Neural progenitor cell (in vitro differentiated cells): ENCODE results near the gene CHGA. TPM values are rescaled to one million over a fixed set of nuclear protein-coding genes. Genes with fewer than 3 reads are reported as not detected.

Experiments used
- DNase-seq: peaks from one replicate; pipeline ENCODE4 v3.0.0-alpha.2; 2016; ENCODE audit warnings: low spot score
- H2AFZ ChIP-seq: fragments of 200-600 bp; sonication (generic); replicated peaks from 2 replicates; pipeline ENCODE4 v1.6.1; 2016; ENCODE audit warnings: antibody characterized with exemption
- H3F3A ChIP-seq: fragments of 200-600 bp; sonication (generic); 2 replicates; pipeline ENCODE4 v1.6.1; 2016; ENCODE audit warnings: antibody characterized with exemption, low read depth
- H3K27ac ChIP-seq: fragments of 200-600 bp; sonication (generic); 2 replicates; pipeline ENCODE4 v1.5.1; 2016; ENCODE audit warnings: mild to moderate bottlenecking
- H3K27me3 ChIP-seq: fragments of 200-600 bp; sonication (generic); 2 replicates; pipeline ENCODE4 v1.6.1; 2016; ENCODE audit warnings: mild to moderate bottlenecking, moderate library complexity
- H3K36me3 ChIP-seq: fragments of 200-600 bp; sonication (generic); 2 replicates; pipeline ENCODE4 v1.5.1; 2016
- H3K4me1 ChIP-seq: fragments of 200-600 bp; sonication (generic); 2 replicates; pipeline ENCODE4 v1.6.1; 2016; ENCODE audit warnings: mixed run types
- H3K4me2 ChIP-seq: fragments of 200-600 bp; sonication (generic); 2 replicates; pipeline ENCODE4 v1.6.1; 2016
- H3K4me3 ChIP-seq: fragments of 200-600 bp; sonication (generic); 2 replicates; pipeline ENCODE4 v1.5.1; 2016
- H3K79me2 ChIP-seq: fragments of 200-600 bp; sonication (generic); 2 replicates; pipeline ENCODE4 v1.6.1; 2016; ENCODE audit warnings: low read depth
- H3K9ac ChIP-seq: fragments of 200-600 bp; sonication (generic); 2 replicates; pipeline ENCODE4 v1.6.1; 2016
- H3K9me3 ChIP-seq: fragments of 200-600 bp; sonication (generic); 2 replicates; pipeline ENCODE4 v1.5.1; 2016; ENCODE audit warnings: low read depth
- H4K20me1 ChIP-seq: fragments of 200-600 bp; sonication (generic); 2 replicates; pipeline ENCODE4 v1.6.1; 2016; ENCODE audit warnings: low read depth
- H3K27ac Mint-ChIP-seq: 3 replicates; pipeline ENCODE4 v1.8.0; 2021; ENCODE audit warnings: mixed read lengths
- H3K27me3 Mint-ChIP-seq: 2 replicates; pipeline ENCODE4 v1.8.0; 2022; ENCODE audit warnings: low read depth, mild to moderate bottlenecking, inconsistent platforms, moderate library complexity, mixed read lengths; ENCODE audit not compliant: insufficient read depth
- H3K36me3 Mint-ChIP-seq: 3 replicates; pipeline ENCODE4 v1.8.0; 2021; ENCODE audit warnings: mixed read lengths
- H3K4me1 Mint-ChIP-seq: 3 replicates; pipeline ENCODE4 v1.8.0; 2021; ENCODE audit warnings: mixed read lengths
- H3K4me3 Mint-ChIP-seq: 3 replicates; pipeline ENCODE4 v1.8.0; 2021; ENCODE audit warnings: mild to moderate bottlenecking, moderate library complexity, mixed read lengths
- H3K9me3 Mint-ChIP-seq: 3 replicates; pipeline ENCODE4 v1.8.0; 2020; ENCODE audit warnings: mixed read lengths
- EZH2 ChIP-seq: fragments of 200-600 bp; sonication (generic); IDR thresholded peaks from 2 replicates; pipeline ENCODE4 v1.6.1; 2017; ENCODE audit warnings: antibody characterized with exemption, mild to moderate bottlenecking, moderate library complexity
- EZH2phosphoT487 ChIP-seq: fragments of 200-600 bp; sonication (generic); IDR thresholded peaks from 2 replicates; pipeline ENCODE4 v1.6.1; 2017; ENCODE audit warnings: antibody characterized with exemption
- total RNA-seq: library from RNA; depleted of rRNA; stranded (reverse); fragments of >200 nt; gene quantifications from 2 replicates; pipeline ENCODE4 v1.2.3, GENCODE V29; 2015; ENCODE audit warnings: low replicate concordance
- TF ChIP-seq, protein P1 (sequence below): fragments of 200-600 bp; sonication (generic); IDR thresholded peaks from 2 replicates; pipeline ENCODE4 v1.5.1; 2017; ENCODE audit warnings: antibody characterized with exemption, mild to moderate bottlenecking

CHGA gene
- total RNA-seq, 1 donor from 2014 or later: not detected

DNA sequence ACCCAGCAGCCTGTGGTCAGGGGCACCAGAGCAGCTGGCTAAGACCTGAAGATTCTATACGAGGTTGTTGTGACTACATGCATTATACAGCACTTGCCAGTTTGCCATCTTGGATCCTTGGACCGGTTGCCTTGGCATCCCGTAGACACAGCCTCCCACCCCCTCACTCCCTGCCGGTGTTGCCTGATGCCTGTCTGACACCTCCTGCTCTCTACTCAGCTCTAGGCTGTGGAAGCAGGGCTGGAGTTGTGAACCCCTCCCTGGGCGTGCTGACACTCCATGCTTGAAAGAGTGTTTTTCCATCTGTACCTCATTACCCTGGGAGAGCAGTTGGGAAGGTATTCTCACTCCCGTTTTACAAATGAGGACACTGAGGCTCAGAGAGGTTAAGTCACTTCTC is 2.5 kb downstream of the CHGA start:
- Histone ChIP-seq H3K27ac (no peak overlapping the region), H3K27me3 (peaks cover 57% of the 10 kb centered on the region), H3F3A (no peaks in the 10 kb centered on the region), H3K4me1 (no peaks in the 10 kb centered on the region), H3K36me3 (no peaks in the 10 kb centered on the region), H3K4me3 (no peak overlapping the region), H2AFZ (no peak overlapping the region), H3K79me2 (no peaks in the 10 kb centered on the region), H3K4me2 (no peak overlapping the region), H3K9me3 (no peaks in the 10 kb centered on the region), H3K9ac (no peak overlapping the region), H4K20me1 (peaks cover 8% of the 10 kb centered on the region)
- no peaks in the 10 kb centered on the region for H3K36me3 Mint-ChIP-seq
- TF ChIP-seq, protein P1, sequence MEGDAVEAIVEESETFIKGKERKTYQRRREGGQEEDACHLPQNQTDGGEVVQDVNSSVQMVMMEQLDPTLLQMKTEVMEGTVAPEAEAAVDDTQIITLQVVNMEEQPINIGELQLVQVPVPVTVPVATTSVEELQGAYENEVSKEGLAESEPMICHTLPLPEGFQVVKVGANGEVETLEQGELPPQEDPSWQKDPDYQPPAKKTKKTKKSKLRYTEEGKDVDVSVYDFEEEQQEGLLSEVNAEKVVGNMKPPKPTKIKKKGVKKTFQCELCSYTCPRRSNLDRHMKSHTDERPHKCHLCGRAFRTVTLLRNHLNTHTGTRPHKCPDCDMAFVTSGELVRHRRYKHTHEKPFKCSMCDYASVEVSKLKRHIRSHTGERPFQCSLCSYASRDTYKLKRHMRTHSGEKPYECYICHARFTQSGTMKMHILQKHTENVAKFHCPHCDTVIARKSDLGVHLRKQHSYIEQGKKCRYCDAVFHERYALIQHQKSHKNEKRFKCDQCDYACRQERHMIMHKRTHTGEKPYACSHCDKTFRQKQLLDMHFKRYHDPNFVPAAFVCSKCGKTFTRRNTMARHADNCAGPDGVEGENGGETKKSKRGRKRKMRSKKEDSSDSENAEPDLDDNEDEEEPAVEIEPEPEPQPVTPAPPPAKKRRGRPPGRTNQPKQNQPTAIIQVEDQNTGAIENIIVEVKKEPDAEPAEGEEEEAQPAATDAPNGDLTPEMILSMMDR: no peak
- TF ChIP-seq EZH2: no peak
- no peak overlapping the region for H3K27ac Mint-ChIP-seq
- H3K4me3 Mint-ChIP-seq: peak overlapping the region; percentile 18
- H3K27me3 Mint-ChIP-seq: peaks cover 33% of the 10 kb centered on the region
- no peak for DNase-seq
- H3K9me3 Mint-ChIP-seq: no peaks in the 10 kb centered on the region
- peaks cover 5% of the 10 kb centered on the region for H3K4me1 Mint-ChIP-seq

DNA sequence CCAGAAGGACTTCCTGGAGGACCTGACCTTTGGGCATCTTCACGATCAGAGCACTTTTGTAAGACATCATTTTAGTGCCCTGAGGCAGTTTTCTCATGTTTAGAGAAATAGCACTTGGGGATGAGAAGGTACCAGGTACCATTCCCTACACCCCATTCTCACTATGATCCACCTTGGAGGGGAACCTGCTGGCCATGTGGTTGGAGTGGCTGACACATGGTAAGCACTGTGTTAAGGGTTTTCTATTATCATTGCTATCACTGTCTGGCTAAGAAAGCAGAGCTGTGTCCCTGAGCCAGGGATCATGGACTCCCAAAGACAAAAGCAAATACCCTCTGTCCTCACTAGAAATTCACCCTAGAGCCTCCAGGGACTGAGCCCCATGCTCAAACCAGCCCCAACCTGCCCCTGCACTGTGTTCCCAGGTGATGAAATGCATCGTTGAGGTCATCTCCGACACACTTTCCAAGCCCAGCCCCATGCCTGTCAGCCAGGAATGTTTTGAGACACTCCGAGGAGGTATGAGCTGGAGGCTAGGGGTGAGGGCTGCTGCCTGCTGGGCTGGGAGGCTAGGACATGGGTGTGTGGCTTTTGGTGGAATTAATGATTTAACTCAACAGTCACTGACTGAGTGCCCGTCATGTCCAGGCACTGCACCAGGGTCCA is 3.4 kb downstream of the CHGA start:
- no peaks in the 10 kb centered on the region for H3K4me1 ChIP-seq
- peaks cover 8% of the 10 kb centered on the region for H4K20me1 ChIP-seq
- H3K27ac ChIP-seq: no peak overlapping the region
- Mint-ChIP-seq H3K36me3 (no peaks in the 10 kb centered on the region), H3K4me1 (peaks cover 5% of the 10 kb centered on the region), H3K27ac (no peak overlapping the region), H3K9me3 (no peaks in the 10 kb centered on the region), H3K4me3 (no peak overlapping the region), H3K27me3 (peaks cover 28% of the 10 kb centered on the region)
- no peak overlapping the region for H2AFZ ChIP-seq
- peaks cover 48% of the 10 kb centered on the region for H3K27me3 ChIP-seq
- no peaks in the 10 kb centered on the region for H3K9me3 ChIP-seq
- DNase-seq: no peak
- no peaks in the 10 kb centered on the region for H3K36me3 ChIP-seq
- H3F3A ChIP-seq: no peaks in the 10 kb centered on the region
- no peak overlapping the region for H3K9ac ChIP-seq
- H3K4me2 ChIP-seq: no peak overlapping the region
- no peaks in the 10 kb centered on the region for H3K79me2 ChIP-seq
- TF ChIP-seq, protein P1: no peak
- TF ChIP-seq EZH2 (no peak), EZH2phosphoT487 (no peak)
- no peak overlapping the region for H3K4me3 ChIP-seq

DNA sequence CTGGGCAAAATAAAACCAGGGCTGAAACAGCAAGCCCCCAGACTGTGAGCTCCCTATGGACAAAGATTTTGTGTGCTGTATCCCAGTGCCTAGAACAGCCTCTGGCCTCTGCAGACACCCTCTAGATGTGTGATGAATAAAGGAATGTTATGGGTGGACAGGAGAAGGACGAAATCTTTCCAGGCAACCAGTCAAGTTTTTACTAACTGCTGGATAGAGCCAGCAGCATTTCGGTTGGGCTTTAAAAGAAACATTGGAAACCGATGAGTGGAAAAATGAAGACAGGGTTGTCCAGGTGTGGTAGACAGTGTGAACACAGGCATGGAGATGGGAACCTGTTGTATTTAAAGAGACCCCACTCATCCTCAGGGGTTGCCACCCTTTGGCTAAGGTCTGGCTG is 4.0 kb downstream of the CHGA start:
- DNase-seq: no peak
- no peaks in the 10 kb centered on the region for H3K36me3 ChIP-seq
- H3K4me3 Mint-ChIP-seq: no peak overlapping the region
- H3K9me3 Mint-ChIP-seq: no peaks in the 10 kb centered on the region
- peaks cover 8% of the 10 kb centered on the region for H4K20me1 ChIP-seq
- no peaks in the 10 kb centered on the region for H3F3A ChIP-seq
- TF ChIP-seq, protein P1: no peak
- TF ChIP-seq EZH2phosphoT487: no peak
- no peak for TF ChIP-seq EZH2
- H2AFZ ChIP-seq: no peak overlapping the region
- peaks cover 5% of the 10 kb centered on the region for H3K4me1 Mint-ChIP-seq
- H3K9me3 ChIP-seq: no peaks in the 10 kb centered on the region
- H3K79me2 ChIP-seq: no peaks in the 10 kb centered on the region
- H3K36me3 Mint-ChIP-seq: no peaks in the 10 kb centered on the region
- H3K4me1 ChIP-seq: no peaks in the 10 kb centered on the region
- no peak overlapping the region for H3K27ac Mint-ChIP-seq
- no peak overlapping the region for H3K9ac ChIP-seq
- H3K4me2 ChIP-seq: no peak overlapping the region
- H3K27me3 Mint-ChIP-seq: peaks cover 22% of the 10 kb centered on the region
- peaks cover 42% of the 10 kb centered on the region for H3K27me3 ChIP-seq
- no peak overlapping the region for H3K4me3 ChIP-seq
- H3K27ac ChIP-seq: no peak overlapping the region
